ENCODE data around the gene ZEB2. TPM values are rescaled to one million over a fixed set of nuclear protein-coding genes. Genes with fewer than 3 reads are reported as not detected.
A peak's percentile ranks its signal among the peaks of the same experiment; 100 is the strongest.

The ZEB2 gene
- total RNA-seq, 1 experiment from 2014 or later = 1.2 TPM

DNA sequence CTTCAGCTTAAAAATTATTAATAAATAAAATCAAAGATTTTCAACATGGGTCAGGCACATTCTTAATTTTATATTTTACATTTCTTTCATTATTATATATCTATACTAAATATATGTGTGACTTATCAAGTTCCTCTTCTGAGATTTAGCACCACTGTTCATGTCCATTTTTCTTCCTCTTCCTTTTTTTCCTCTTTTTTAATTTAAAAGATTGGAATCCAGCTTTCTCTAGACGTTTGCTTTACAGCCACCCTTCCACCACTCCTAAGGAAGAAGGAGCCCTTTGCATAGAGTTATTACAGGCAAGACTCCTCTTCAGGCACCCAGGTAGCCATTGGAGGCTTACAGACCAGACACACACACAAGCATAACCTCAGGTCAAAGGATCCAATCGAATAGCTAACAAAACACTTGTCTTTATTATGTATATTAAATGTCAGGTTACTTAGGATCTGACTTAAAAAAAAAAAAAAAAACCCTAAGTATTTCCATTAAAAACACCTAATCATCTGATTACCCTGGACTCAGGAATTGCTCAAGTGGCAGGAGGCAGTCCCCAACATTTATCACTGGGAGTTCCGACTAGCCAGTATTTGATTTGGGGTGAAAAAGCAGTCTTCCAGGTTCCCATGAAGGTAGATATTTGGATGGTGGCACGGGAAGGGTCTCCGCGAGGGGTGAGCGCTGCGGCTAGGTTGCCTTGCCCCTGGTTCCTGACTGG is 2.4 kb upstream of the ZEB2 start:
- peaks cover 30% of the 10 kb centered on the region for H3K23me2 ChIP-seq (ENCODE audit: insufficient read length, low read depth, low read length, poor library complexity, severe bottlenecking)
- H3K79me2 ChIP-seq (ENCODE audit: insufficient read depth, low read length) = no peaks in the 10 kb centered on the region
- H2BK120ac ChIP-seq (ENCODE audit: low read depth, low read length, poor library complexity, severe bottlenecking) = no peak overlapping the region
- H4K91ac ChIP-seq (ENCODE audit: insufficient read length, low read depth, low read length) = no peak overlapping the region
- H2AK5ac ChIP-seq (ENCODE audit: insufficient read length, low read length) = no peak overlapping the region
- no peak overlapping the region for H3T11ph ChIP-seq (ENCODE audit: low read length)
- no peak overlapping the region for H2BK20ac ChIP-seq (ENCODE audit: low read depth, low read length, poor library complexity, severe bottlenecking)
- no peak overlapping the region for H2BK5ac ChIP-seq (ENCODE audit: insufficient read length, low read length)
- no peak overlapping the region for H2BK15ac ChIP-seq (ENCODE audit: low read depth, low read length)
- peak overlapping the region; percentile 60 to 83 for H3K4me3 Mint-ChIP-seq
- no peak overlapping the region for H3K27ac ChIP-seq (ENCODE audit: insufficient read length, low read depth, low read length)
- no peaks in the 10 kb centered on the region for H3K36me3 Mint-ChIP-seq (ENCODE audit: insufficient read depth in 1 of 3, low read depth in 3 of 3)
- H4K20me1 ChIP-seq (ENCODE audit: control insufficient read depth, insufficient read depth, insufficient read length) = no peaks in the 10 kb centered on the region
- H3K4me2 ChIP-seq (ENCODE audit: insufficient read depth, insufficient read length, low read length) = peak overlapping the region; percentile 84
- TF ChIP-seq, protein P1, sequence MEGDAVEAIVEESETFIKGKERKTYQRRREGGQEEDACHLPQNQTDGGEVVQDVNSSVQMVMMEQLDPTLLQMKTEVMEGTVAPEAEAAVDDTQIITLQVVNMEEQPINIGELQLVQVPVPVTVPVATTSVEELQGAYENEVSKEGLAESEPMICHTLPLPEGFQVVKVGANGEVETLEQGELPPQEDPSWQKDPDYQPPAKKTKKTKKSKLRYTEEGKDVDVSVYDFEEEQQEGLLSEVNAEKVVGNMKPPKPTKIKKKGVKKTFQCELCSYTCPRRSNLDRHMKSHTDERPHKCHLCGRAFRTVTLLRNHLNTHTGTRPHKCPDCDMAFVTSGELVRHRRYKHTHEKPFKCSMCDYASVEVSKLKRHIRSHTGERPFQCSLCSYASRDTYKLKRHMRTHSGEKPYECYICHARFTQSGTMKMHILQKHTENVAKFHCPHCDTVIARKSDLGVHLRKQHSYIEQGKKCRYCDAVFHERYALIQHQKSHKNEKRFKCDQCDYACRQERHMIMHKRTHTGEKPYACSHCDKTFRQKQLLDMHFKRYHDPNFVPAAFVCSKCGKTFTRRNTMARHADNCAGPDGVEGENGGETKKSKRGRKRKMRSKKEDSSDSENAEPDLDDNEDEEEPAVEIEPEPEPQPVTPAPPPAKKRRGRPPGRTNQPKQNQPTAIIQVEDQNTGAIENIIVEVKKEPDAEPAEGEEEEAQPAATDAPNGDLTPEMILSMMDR (conservative IDR thresholded peaks at IDR 0.05) = no peak
- H3K4ac ChIP-seq (ENCODE audit: low read depth, low read length) = no peak overlapping the region
- H3K14ac ChIP-seq (ENCODE audit: insufficient read depth, low read length) = no peak overlapping the region; the same call in 1 of the 2 replicates
- H3K27me3 ChIP-seq (ENCODE audit: insufficient read depth, low read length) = peaks cover 38% of the 10 kb centered on the region
- no peak overlapping the region for H3K9ac ChIP-seq (ENCODE audit: extremely low read depth, insufficient read length, low read length)
- no peaks in the 10 kb centered on the region for H3K79me1 ChIP-seq (ENCODE audit: insufficient read depth, low read depth, low read length, poor library complexity, severe bottlenecking)
- no peak overlapping the region for H3K18ac ChIP-seq (ENCODE audit: insufficient read length, low read depth, low read length)
- H3K27me3 Mint-ChIP-seq (ENCODE audit: low read depth) = peaks cover 3% of the 10 kb centered on the region
- no peaks in the 10 kb centered on the region for H3K9me3 ChIP-seq (ENCODE audit: control insufficient read depth, low read depth, low read length)
- no CpG with 5 or more reads among the region's 8 CpGs for WGBS (ENCODE audit: extremely low coverage, insufficient read length, low lambda C conversion rate)
- DNase-seq = no peak
- no peak overlapping the region for H3K23ac ChIP-seq (ENCODE audit: insufficient read length, low read depth, low read length)
- H2BK12ac ChIP-seq (ENCODE audit: insufficient read length, low read depth, low read length) = no peak overlapping the region
- no peak overlapping the region for H4K8ac ChIP-seq (replicated peaks; ENCODE audit: insufficient read length, low read depth, low read length)
- no peak overlapping the region for H4K5ac ChIP-seq (ENCODE audit: insufficient read length, low read depth, low read length)
- no peaks in the 10 kb centered on the region; a peak in 1 of 5 replicates for H3K9me3 Mint-ChIP-seq
- H3K27ac Mint-ChIP-seq = no peak overlapping the region
- peaks cover 3% of the 10 kb centered on the region; the same call in 1 of the 2 replicates for H3K4me1 ChIP-seq (ENCODE audit: insufficient read depth, low read length)
- H3K4me1 Mint-ChIP-seq = peaks cover 32 to 41% of the 10 kb centered on the region in 2 experiments
- H2AFZ ChIP-seq (ENCODE audit: low read length) = no peak overlapping the region
- H3K56ac ChIP-seq (ENCODE audit: insufficient read length, low read depth, low read length) = no peak overlapping the region

All from H9 (cell line).